MM.1S (cell line): ENCODE results near the gene SMIM1.

Experiments used
- DNase-seq: peaks from one replicate; pipeline ENCODE4 v3.0.0-alpha.2; 2015
- H2AFZ ChIP-seq: fragments of 300-600 bp; sonication (generic); 2 replicates; pipeline ENCODE4 v1.6.0; 2016; ENCODE audit warnings: antibody characterized with exemption, low read length
- H3F3A ChIP-seq: fragments of 300-600 bp; sonication (generic); 2 replicates; pipeline ENCODE4 v1.6.1; 2016; ENCODE audit warnings: mild to moderate bottlenecking, antibody characterized with exemption, low read length, moderate library complexity, mixed read lengths; ENCODE audit not compliant: insufficient read depth
- H3K27ac ChIP-seq: fragments of 300-600 bp; sonication (generic); 2 replicates; pipeline ENCODE4 v1.5.1; 2016; ENCODE audit warnings: mild to moderate bottlenecking, low read length
- H3K27me3 ChIP-seq: fragments of 300-600 bp; sonication (generic); replicated peaks from 2 replicates; pipeline ENCODE4 v1.6.0; 2016; ENCODE audit warnings: low read length; ENCODE audit not compliant: insufficient read depth
- H3K36me3 ChIP-seq: fragments of 300-600 bp; sonication (generic); replicated peaks from 2 replicates; pipeline ENCODE4 v1.6.1; 2016; ENCODE audit warnings: mild to moderate bottlenecking, low read length, mixed read lengths; ENCODE audit not compliant: insufficient read depth
- H3K4me1 ChIP-seq: fragments of 300-600 bp; sonication (generic); 2 replicates; pipeline ENCODE4 v1.6.1; 2016; ENCODE audit warnings: low read length, mixed read lengths
- H3K4me2 ChIP-seq: fragments of 300-600 bp; sonication (generic); 2 replicates; pipeline ENCODE4 v1.6.0; 2016; ENCODE audit warnings: low read depth, low read length
- H3K4me3 ChIP-seq: fragments of 300-600 bp; sonication (generic); 2 replicates; pipeline ENCODE4 v1.5.1; 2016; ENCODE audit warnings: low read length, mixed read lengths
- H3K79me2 ChIP-seq: fragments of 300-600 bp; sonication (generic); 2 replicates; pipeline ENCODE4 v1.6.1; 2016; ENCODE audit warnings: mixed run types, low read length, mixed read lengths
- H3K9ac ChIP-seq: fragments of 300-600 bp; sonication (generic); 2 replicates; pipeline ENCODE4 v1.6.1; 2016; ENCODE audit warnings: low read length, mixed read lengths
- H3K9me2 ChIP-seq: fragments of 300-600 bp; sonication (generic); replicated peaks from 2 replicates; pipeline ENCODE4 v1.6.1; 2016; ENCODE audit warnings: mild to moderate bottlenecking, low read length, mixed read lengths; ENCODE audit not compliant: insufficient read depth
- H3K9me3 ChIP-seq: fragments of 300-600 bp; sonication (generic); replicated peaks from 2 replicates; pipeline ENCODE4 v1.6.1; 2016; ENCODE audit warnings: mild to moderate bottlenecking, low read length, mixed read lengths; ENCODE audit not compliant: insufficient read depth
- H4K20me1 ChIP-seq: fragments of 300-600 bp; sonication (generic); 2 replicates; pipeline ENCODE4 v1.6.1; 2016; ENCODE audit warnings: mild to moderate bottlenecking, low read length, moderate library complexity, mixed read lengths; ENCODE audit not compliant: insufficient read depth
- EZH2 ChIP-seq: fragments of 300-600 bp; sonication (generic); optimal IDR thresholded peaks from 2 replicates; pipeline ENCODE3; 2017; ENCODE audit warnings: low read depth, mild to moderate bottlenecking, antibody characterized with exemption, low read length, mixed read lengths
- EZH2phosphoT487 ChIP-seq: fragments of 300-600 bp; sonication (generic); IDR thresholded peaks from 2 replicates; pipeline ENCODE4 v1.6.1; 2018; ENCODE audit warnings: antibody characterized with exemption, low read length
- TF ChIP-seq, protein P1 (sequence below): fragments of 300-600 bp; sonication (generic); IDR thresholded peaks from 2 replicates; pipeline ENCODE4 v1.5.1; 2016; ENCODE audit warnings: antibody characterized with exemption, low read length, mixed read lengths

Gene SMIM1

DNA sequence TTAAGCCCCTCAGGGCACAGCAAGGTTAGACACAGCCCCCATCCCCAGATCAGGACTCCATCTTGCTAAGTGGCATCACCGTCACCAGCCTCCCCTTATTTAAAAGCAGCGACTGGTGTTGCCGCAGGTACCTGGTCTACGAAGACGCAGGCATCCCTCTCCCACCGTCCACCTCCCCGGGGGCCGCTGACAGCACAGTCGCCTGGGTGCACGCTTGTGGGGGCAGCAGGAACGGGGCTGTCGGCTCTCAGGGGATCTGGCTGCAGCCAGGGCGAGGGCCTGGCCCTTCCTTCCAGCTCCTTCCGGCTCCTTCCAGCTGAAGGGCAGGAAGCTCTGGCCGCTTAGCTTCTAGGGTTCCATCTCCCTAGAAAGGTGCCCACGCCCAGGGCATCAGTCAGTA, 37.9 kb upstream of the SMIM1 start:
- H3K4me1 ChIP-seq: no peaks in the 10 kb centered on the region
- H3K9ac ChIP-seq: no peak overlapping the region
- no peaks in the 10 kb centered on the region for H3K9me2 ChIP-seq
- no peaks in the 10 kb centered on the region for H3K79me2 ChIP-seq
- no peak overlapping the region for H3K4me3 ChIP-seq
- no peaks in the 10 kb centered on the region for H3K27me3 ChIP-seq
- no peaks in the 10 kb centered on the region for H3F3A ChIP-seq
- DNase-seq: no peak
- H2AFZ ChIP-seq: no peak overlapping the region
- H3K9me3 ChIP-seq: no peaks in the 10 kb centered on the region
- H3K4me2 ChIP-seq: no peak overlapping the region
- no peak overlapping the region for H3K27ac ChIP-seq
- TF ChIP-seq, protein P1, sequence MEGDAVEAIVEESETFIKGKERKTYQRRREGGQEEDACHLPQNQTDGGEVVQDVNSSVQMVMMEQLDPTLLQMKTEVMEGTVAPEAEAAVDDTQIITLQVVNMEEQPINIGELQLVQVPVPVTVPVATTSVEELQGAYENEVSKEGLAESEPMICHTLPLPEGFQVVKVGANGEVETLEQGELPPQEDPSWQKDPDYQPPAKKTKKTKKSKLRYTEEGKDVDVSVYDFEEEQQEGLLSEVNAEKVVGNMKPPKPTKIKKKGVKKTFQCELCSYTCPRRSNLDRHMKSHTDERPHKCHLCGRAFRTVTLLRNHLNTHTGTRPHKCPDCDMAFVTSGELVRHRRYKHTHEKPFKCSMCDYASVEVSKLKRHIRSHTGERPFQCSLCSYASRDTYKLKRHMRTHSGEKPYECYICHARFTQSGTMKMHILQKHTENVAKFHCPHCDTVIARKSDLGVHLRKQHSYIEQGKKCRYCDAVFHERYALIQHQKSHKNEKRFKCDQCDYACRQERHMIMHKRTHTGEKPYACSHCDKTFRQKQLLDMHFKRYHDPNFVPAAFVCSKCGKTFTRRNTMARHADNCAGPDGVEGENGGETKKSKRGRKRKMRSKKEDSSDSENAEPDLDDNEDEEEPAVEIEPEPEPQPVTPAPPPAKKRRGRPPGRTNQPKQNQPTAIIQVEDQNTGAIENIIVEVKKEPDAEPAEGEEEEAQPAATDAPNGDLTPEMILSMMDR: no peak
- no peak for TF ChIP-seq EZH2
- H3K36me3 ChIP-seq: no peaks in the 10 kb centered on the region
- no peaks in the 10 kb centered on the region for H4K20me1 ChIP-seq

DNA sequence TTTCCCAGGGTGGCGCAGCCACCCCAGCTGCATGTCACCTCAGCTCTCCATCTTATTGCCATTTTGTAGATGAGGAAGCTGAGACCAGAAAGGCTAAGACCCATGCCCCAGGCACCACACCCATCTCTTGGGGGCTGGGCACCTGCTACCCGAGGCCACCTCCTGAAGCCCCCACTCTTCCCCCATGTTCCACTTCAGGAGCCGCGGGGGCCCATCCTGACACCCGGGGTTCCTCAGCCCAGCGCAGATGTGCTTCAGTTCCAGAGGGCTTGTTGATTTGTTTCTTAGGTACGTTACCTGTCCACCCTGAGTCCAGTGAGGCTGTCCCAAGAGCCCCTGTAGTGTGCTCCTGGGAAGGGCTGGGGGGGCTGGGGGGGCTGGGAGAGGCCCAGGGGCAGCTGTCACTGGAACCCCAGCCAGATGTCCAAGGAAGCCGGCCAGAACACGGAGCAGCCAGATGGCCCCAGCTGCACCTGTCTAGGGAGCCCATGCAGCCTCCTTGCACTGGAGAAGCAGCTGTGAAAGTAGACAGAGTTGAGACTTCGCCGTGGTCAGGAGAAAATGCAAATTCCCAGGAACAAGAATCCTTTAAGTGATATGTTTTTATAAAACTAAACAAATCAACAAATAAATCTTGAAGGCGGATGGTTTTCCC, 37.4 kb upstream of the SMIM1 start:
- H3K9ac ChIP-seq: no peak overlapping the region
- no peaks in the 10 kb centered on the region for H3K36me3 ChIP-seq
- H3F3A ChIP-seq: no peaks in the 10 kb centered on the region
- no peak for DNase-seq
- no peaks in the 10 kb centered on the region for H3K9me2 ChIP-seq
- no peaks in the 10 kb centered on the region for H3K4me1 ChIP-seq
- no peak overlapping the region for H2AFZ ChIP-seq
- H3K9me3 ChIP-seq: no peaks in the 10 kb centered on the region
- no peaks in the 10 kb centered on the region for H4K20me1 ChIP-seq
- H3K27me3 ChIP-seq: no peaks in the 10 kb centered on the region
- H3K4me2 ChIP-seq: no peak overlapping the region
- no peak overlapping the region for H3K4me3 ChIP-seq
- H3K79me2 ChIP-seq: no peaks in the 10 kb centered on the region
- H3K27ac ChIP-seq: no peak overlapping the region
- TF ChIP-seq EZH2: no peak
- TF ChIP-seq, protein P1: no peak
- TF ChIP-seq EZH2phosphoT487: no peak

DNA sequence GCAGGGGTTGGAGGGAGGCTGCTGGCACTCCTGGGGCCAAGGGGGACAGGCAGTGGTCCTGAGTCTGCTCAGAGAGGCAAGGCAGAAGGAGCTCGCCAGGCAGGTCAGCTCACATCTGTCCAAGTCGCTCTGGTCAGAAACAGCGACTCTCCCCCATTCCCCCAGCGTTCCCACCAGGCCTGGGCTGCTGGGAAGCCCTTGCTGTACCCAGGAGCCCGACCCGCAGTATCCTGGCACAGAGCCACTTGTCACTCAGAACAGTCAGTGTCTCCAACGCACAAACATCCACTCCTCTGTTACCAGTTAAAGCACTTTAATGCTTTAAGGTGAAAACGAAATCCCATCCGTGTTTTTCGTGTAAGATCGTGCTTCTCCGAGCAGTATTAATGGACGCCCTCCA, 36.9 kb upstream of the SMIM1 start:
- Histone ChIP-seq H3K4me3 (no peak overlapping the region), H3K9me2 (no peaks in the 10 kb centered on the region), H3K4me2 (no peak overlapping the region), H4K20me1 (no peaks in the 10 kb centered on the region), H2AFZ (no peak overlapping the region), H3K36me3 (no peaks in the 10 kb centered on the region), H3K4me1 (no peaks in the 10 kb centered on the region), H3K27me3 (no peaks in the 10 kb centered on the region), H3K9ac (no peak overlapping the region), H3F3A (no peaks in the 10 kb centered on the region), H3K79me2 (no peaks in the 10 kb centered on the region), H3K27ac (no peak overlapping the region), H3K9me3 (no peaks in the 10 kb centered on the region)
- DNase-seq: no peak
- TF ChIP-seq EZH2phosphoT487 (no peak), EZH2 (no peak)
- TF ChIP-seq, protein P1: no peak
